GM23338 (cell line): ENCODE measurements around the gene GLT6D1. TPM values are rescaled to one million over a fixed set of nuclear protein-coding genes. Genes with fewer than 3 reads are reported as not detected.
"Not testable (repeated sequence)": the region's sequence is repeated elsewhere in the genome, so short reads cannot be mapped to it uniquely, and the experiment has no call there.

Experiments used
- ATAC-seq: fragments of 200-7000 bp; cut with Tn5 transposase; 3 replicates; pipeline ENCODE4 v1.9.1; 2020
- DNase-seq: peaks from one replicate; pipeline ENCODE4 v3.0.0-alpha.2; 2015; ENCODE audit warnings: low spot score
- H2AFZ ChIP-seq: fragments of 200-600 bp; sonication (generic); 2 replicates; pipeline ENCODE4 v1.8.0; 2016; ENCODE audit warnings: antibody characterized with exemption, mild to moderate bottlenecking, moderate library complexity
- H3F3A ChIP-seq: fragments of 200-600 bp; sonication (generic); replicated peaks from 2 replicates; pipeline ENCODE4 v1.8.0; 2017; ENCODE audit warnings: antibody characterized with exemption, mixed run types, low read depth
- H3K27ac ChIP-seq: fragments of 200-600 bp; sonication (generic); 2 replicates; pipeline ENCODE4 v1.6.1; 2016; ENCODE audit warnings: low read depth
- H3K27me3 ChIP-seq: fragments of 200-600 bp; sonication (generic); 2 replicates; pipeline ENCODE4 v1.8.0; 2016; ENCODE audit warnings: mild to moderate bottlenecking, mixed run types, moderate library complexity; ENCODE audit not compliant: insufficient read depth
- H3K36me3 ChIP-seq: fragments of 200-600 bp; sonication (generic); 2 replicates; pipeline ENCODE4 v1.8.0; 2016; ENCODE audit warnings: mild to moderate bottlenecking; ENCODE audit not compliant: insufficient read depth
- H3K4me1 ChIP-seq: fragments of 200-600 bp; sonication (generic); 2 replicates; pipeline ENCODE4 v1.8.0; 2016; ENCODE audit warnings: mild to moderate bottlenecking, moderate library complexity; ENCODE audit not compliant: insufficient read depth
- H3K4me2 ChIP-seq: fragments of 200-600 bp; sonication (generic); 2 replicates; pipeline ENCODE4 v1.7.1; 2017; ENCODE audit warnings: mixed run types
- H3K4me3 ChIP-seq: fragments of 200-600 bp; sonication (generic); 2 replicates; pipeline ENCODE4 v1.6.1; 2016; ENCODE audit warnings: mixed run types
- H3K79me2 ChIP-seq: fragments of 200-600 bp; sonication (generic); replicated peaks from 2 replicates; pipeline ENCODE4 v1.8.0; 2017; ENCODE audit warnings: mild to moderate bottlenecking; ENCODE audit not compliant: insufficient read depth
- H3K9me2 ChIP-seq: fragments of 200-600 bp; sonication (generic); 2 replicates; pipeline ENCODE4 v1.8.0; 2017; ENCODE audit not compliant: insufficient read depth
- H4K20me1 ChIP-seq: fragments of 200-600 bp; sonication (generic); replicated peaks from 2 replicates; pipeline ENCODE4 v1.8.0; 2017; ENCODE audit warnings: mild to moderate bottlenecking; ENCODE audit not compliant: insufficient read depth
- H3K27ac Mint-ChIP-seq: 2 replicates; pipeline ENCODE4 v1.8.0; 2020; ENCODE audit warnings: inconsistent platforms, mild to moderate bottlenecking, moderate library complexity, mixed read lengths
- H3K27me3 Mint-ChIP-seq: 3 replicates; pipeline ENCODE4 v1.8.0; 2022; ENCODE audit warnings: low read depth, mild to moderate bottlenecking, moderate library complexity, mixed read lengths, inconsistent platforms; ENCODE audit not compliant: insufficient read depth, poor library complexity
- H3K36me3 Mint-ChIP-seq: 3 replicates; pipeline ENCODE4 v1.8.0; 2021; ENCODE audit warnings: low read depth, mild to moderate bottlenecking, inconsistent platforms, moderate library complexity, mixed read lengths
- H3K4me1 Mint-ChIP-seq: 3 replicates; pipeline ENCODE4 v1.8.0; 2020; ENCODE audit warnings: mild to moderate bottlenecking, inconsistent platforms, mixed read lengths
- H3K4me3 Mint-ChIP-seq: 3 replicates; pipeline ENCODE4 v1.8.0; 2021; ENCODE audit warnings: moderate library complexity, mild to moderate bottlenecking, inconsistent platforms, mixed read lengths
- H3K9me3 Mint-ChIP-seq: 3 replicates; pipeline ENCODE4 v1.8.0; 2020; ENCODE audit warnings: moderate library complexity, mild to moderate bottlenecking, inconsistent platforms, mixed read lengths
- EZH2 ChIP-seq: fragments of 200-600 bp; sonication (generic); IDR thresholded peaks from one replicate; pipeline ENCODE4 v1.8.0; 2017; ENCODE audit warnings: antibody characterized with exemption, mild to moderate bottlenecking, low read depth; ENCODE audit not compliant: unreplicated experiment
- JUNB ChIP-seq: IDR thresholded peaks from one replicate; pipeline ENCODE4 v1.6.1; 2016; ENCODE audit warnings: antibody characterized with exemption; ENCODE audit not compliant: unreplicated experiment
- POLR2AphosphoS5 ChIP-seq: IDR thresholded peaks from 2 replicates; pipeline ENCODE4 v1.6.1; 2016; ENCODE audit warnings: antibody characterized with exemption, low read depth
- ZNF114 ChIP-seq: fragments of 250-450 bp; sonication (Bioruptor Pico); IDR thresholded peaks from 2 replicates; pipeline ENCODE4 v1.5.0; 2020; ENCODE audit warnings: mild to moderate bottlenecking, moderate library complexity
- ZNF331 ChIP-seq: fragments of 250-450 bp; sonication (Bioruptor Pico); IDR thresholded peaks from 2 replicates; pipeline ENCODE4 v1.5.0; 2020; ENCODE audit warnings: low read depth, mild to moderate bottlenecking, moderate library complexity
- ZNF462 ChIP-seq: fragments of 250-450 bp; sonication (Bioruptor Pico); IDR thresholded peaks from 2 replicates; pipeline ENCODE4 v1.5.0; 2020; ENCODE audit warnings: mild to moderate bottlenecking, moderate library complexity
- polyA plus RNA-seq: library from polyadenylated mRNA; unstranded; fragments of >200 nt; fragmentation: Nextera tagmentation; extraction: Ambion mirVana; gene quantifications from 2 replicates; pipeline ENCODE4 v1.2.1, GENCODE V29; 2016
- total RNA-seq: library from RNA; depleted of rRNA; stranded (reverse); fragments of >200 nt; shearing (Covaris generic); gene quantifications from 2 replicates; pipeline ENCODE4 v1.2.3, GENCODE V29; 2014

GLT6D1 gene
- total and polyA plus RNA-seq, 2 experiments from 2014 or later: not detected

- not testable (repeated sequence) for H3K4me1 Mint-ChIP-seq, H3K27ac Mint-ChIP-seq, H3K27me3 Mint-ChIP-seq, H2AFZ ChIP-seq, H3K27me3 ChIP-seq, H3K27ac ChIP-seq, H3K4me3 ChIP-seq, DNase-seq, H3K4me3 Mint-ChIP-seq, ATAC-seq, H3K4me1 ChIP-seq, H3F3A ChIP-seq, H3K36me3 ChIP-seq, H4K20me1 ChIP-seq, H3K79me2 ChIP-seq, H3K4me2 ChIP-seq, H3K9me2 ChIP-seq
- H3K9me3 Mint-ChIP-seq: peaks cover 67% of the 10 kb centered on the region
- H3K36me3 Mint-ChIP-seq: peaks cover 37% of the 10 kb centered on the region
Observed at GRCh38 chr9:135636930-135637530, 2.3 kb downstream of the GLT6D1 start.

GRCh38 chr9:135632841-135633240 is 6.5 kb downstream of the GLT6D1 start:
- Histone ChIP-seq H2AFZ (no peak overlapping the region), H3K79me2 (no peaks in the 10 kb centered on the region), H3K4me1 (no peaks in the 10 kb centered on the region), H4K20me1 (no peaks in the 10 kb centered on the region), H3K27me3 (no peaks in the 10 kb centered on the region), H3K4me3 (no peak overlapping the region), H3K36me3 (peaks cover 6% of the 10 kb centered on the region), H3F3A (no peaks in the 10 kb centered on the region), H3K4me2 (no peak overlapping the region), H3K27ac (no peak overlapping the region), H3K9me2 (peaks cover 7% of the 10 kb centered on the region; the same call in 1 of the 2 replicates)
- Mint-ChIP-seq H3K36me3 (peaks cover 27% of the 10 kb centered on the region), H3K4me3 (no peak overlapping the region), H3K4me1 (peaks cover 6% of the 10 kb centered on the region), H3K27me3 (peaks cover 8% of the 10 kb centered on the region), H3K9me3 (peaks cover 42% of the 10 kb centered on the region), H3K27ac (no peak overlapping the region)
- DNase-seq (no peak), ATAC-seq (no peak)
- TF ChIP-seq POLR2AphosphoS5 (no peak), ZNF114 (no peak), ZNF462 (CRISPR knock-in tag) (no peak), EZH2 (no peak), ZNF331 (no peak), JUNB (no peak)
